Right atrium auricular region (tissue), 2 donors: ENCODE results near the gene CLSTN1. TPM values are rescaled to one million over a fixed set of nuclear protein-coding genes. Genes with fewer than 3 reads are reported as not detected.

Experiments
- DNase-seq: peaks from one replicate; pipeline ENCODE4 v3.0.0-alpha.2; 2019; ENCODE audit warnings: low spot score
- H3K27ac ChIP-seq, 2 donors: fragments of 200-600 bp; sonication (generic); 1 replicate in 1 of 2; 2 replicates in 1 of 2; pipeline ENCODE4 v1.5.1; 2016 to 2019
- H3K27me3 ChIP-seq, 2 donors: fragments of 200-600 bp; sonication (generic); one replicate each; pipeline versions ENCODE4 v1.5.1 to v1.6.0; 2017 to 2019
- H3K36me3 ChIP-seq: fragments of 200-600 bp; sonication (generic); one replicate; pipeline ENCODE4 v1.5.1; 2016
- H3K4me1 ChIP-seq, 2 donors: fragments of 200-600 bp; sonication (generic); one replicate each; pipeline versions ENCODE4 v1.5.1 to v1.6.0; 2017 to 2019
- H3K4me3 ChIP-seq, 2 donors: fragments of 200-600 bp; sonication (generic); 1 replicate in 1 of 2; 2 replicates in 1 of 2; pipeline ENCODE4 v1.5.1; 2017 to 2019; ENCODE audit warnings: mild to moderate bottlenecking in 1 of 2, moderate library complexity in 1 of 2
- H3K9me3 ChIP-seq, 2 donors: fragments of 200-600 bp; sonication (generic); one replicate each; pipeline ENCODE4 v1.5.1; 2019
- CTCF ChIP-seq, 2 donors: fragments of 200-600 bp; sonication (generic); IDR thresholded peaks; one replicate each; pipeline ENCODE4 v1.5.1; 2019; ENCODE audit warnings: antibody characterized with exemption in 2 of 2
- total RNA-seq, 2 donors: library from RNA; depleted of rRNA; stranded (reverse); fragments of >200 nt; gene quantifications; one replicate each; pipeline ENCODE4 v1.1.0, GENCODE V29; 2016

CLSTN1 gene
- total RNA-seq, 2 donors from 2014 or later: 47.5 to 54.0 TPM

GRCh38 chr1:9761855-9762254 is 61.9 kb downstream of the CLSTN1 start:
- Histone ChIP-seq H3K27me3 (no peaks in the 10 kb centered on the region), H3K36me3 (no peaks in the 10 kb centered on the region), H3K4me1 (peaks cover 0 to 8% of the 10 kb centered on the region in 2 donors), H3K4me3 (no peak overlapping the region), H3K27ac (no peak overlapping the region), H3K9me3 (no peaks in the 10 kb centered on the region)
- no peak for DNase-seq
- TF ChIP-seq CTCF (IDR thresholded peaks at IDR 0.05): no peak

- Histone ChIP-seq H3K27ac (no peak overlapping the region), H3K27me3 (no peaks in the 10 kb centered on the region)
- no peak for DNase-seq
Measured at GRCh38 chr1:9760824-9761223, 62.9 kb downstream of the CLSTN1 start.

GRCh38 chr1:9759939-9760338 is 63.8 kb downstream of the CLSTN1 start:
- DNase-seq: no peak
- Histone ChIP-seq H3K4me1 (peaks cover 0 to 22% of the 10 kb centered on the region in 2 donors), H3K36me3 (no peaks in the 10 kb centered on the region), H3K4me3 (no peak overlapping the region), H3K27ac (no peak overlapping the region), H3K27me3 (no peaks in the 10 kb centered on the region), H3K9me3 (no peaks in the 10 kb centered on the region)
- no peak for TF ChIP-seq CTCF (IDR thresholded peaks at IDR 0.05)

More at GRCh38 chr1:9760824-9761223, 62.9 kb downstream of the CLSTN1 start:
- no peak for TF ChIP-seq CTCF (IDR thresholded peaks at IDR 0.05)
- Histone ChIP-seq H3K4me3 (no peak overlapping the region), H3K9me3 (no peaks in the 10 kb centered on the region), H3K36me3 (no peaks in the 10 kb centered on the region), H3K4me1 (peaks cover 0 to 14% of the 10 kb centered on the region in 2 donors)

- H3K27ac ChIP-seq: no peak overlapping the region
- H3K4me3 ChIP-seq: no peak overlapping the region
Measured at GRCh38 chr1:9758559-9759121, 65.1 kb downstream of the CLSTN1 start.

GRCh38 chr1:9755441-9755995 is 68.2 kb downstream of the CLSTN1 start:
- H3K9me3 ChIP-seq: no peaks in the 10 kb centered on the region

More at GRCh38 chr1:9758559-9759121, 65.1 kb downstream of the CLSTN1 start:
- Histone ChIP-seq H3K36me3 (peaks cover 7% of the 10 kb centered on the region), H3K4me1 (peaks cover 0 to 22% of the 10 kb centered on the region in 2 donors), H3K9me3 (no peaks in the 10 kb centered on the region), H3K27me3 (no peaks in the 10 kb centered on the region)
- TF ChIP-seq CTCF (IDR thresholded peaks at IDR 0.05): no peak
- no peak for DNase-seq

More at GRCh38 chr1:9755441-9755995, 68.2 kb downstream of the CLSTN1 start:
- Histone ChIP-seq H3K27me3 (no peaks in the 10 kb centered on the region), H3K4me3 (no peak overlapping the region), H3K36me3 (peaks cover 16% of the 10 kb centered on the region), H3K4me1 (peaks cover 0 to 22% of the 10 kb centered on the region in 2 donors), H3K27ac (no peak overlapping the region)
- no peak for DNase-seq
- no peak for TF ChIP-seq CTCF (IDR thresholded peaks at IDR 0.05)
